NCI-H2107 (cell line): ENCODE data around the gene CCDC116.
"Not testable (repeated sequence)": the region's sequence is repeated elsewhere in the genome, so short reads cannot be mapped to it uniquely, and the experiment has no call there.

ENCODE experiments used
- DNase-seq: peaks from one replicate; lab custom pipeline; 2025; lab: John Stamatoyannopoulos, UW

CCDC116 gene

DNA sequence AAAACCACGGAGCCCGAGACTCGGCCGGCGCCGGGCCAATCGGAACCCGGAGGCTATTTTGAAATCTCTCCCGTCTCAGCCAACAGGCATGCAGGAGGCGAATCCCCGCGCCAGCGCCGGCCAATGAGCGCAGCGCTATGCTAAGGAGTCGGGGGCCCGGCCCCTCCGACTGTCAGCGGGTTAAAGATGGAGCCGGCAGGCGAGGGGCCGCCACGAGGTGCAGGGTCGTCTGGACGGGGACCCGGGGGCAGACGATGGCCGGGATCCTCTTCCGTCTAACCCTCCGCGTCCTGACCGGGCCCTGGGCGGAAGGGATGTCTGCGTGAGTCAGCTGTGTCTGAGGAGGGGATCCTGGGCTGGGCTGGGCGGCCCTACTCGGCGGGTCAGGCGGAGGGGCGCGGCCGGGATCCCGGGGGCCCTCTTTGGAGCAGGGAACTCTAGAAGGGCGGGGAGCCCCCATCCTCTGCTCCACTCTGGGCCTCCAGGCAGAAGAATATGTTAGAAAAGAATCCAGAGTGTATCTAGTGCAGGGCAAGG is 19.5 kb downstream of the CCDC116 start:
- DNase-seq, result peak; percentile 74

DNA sequence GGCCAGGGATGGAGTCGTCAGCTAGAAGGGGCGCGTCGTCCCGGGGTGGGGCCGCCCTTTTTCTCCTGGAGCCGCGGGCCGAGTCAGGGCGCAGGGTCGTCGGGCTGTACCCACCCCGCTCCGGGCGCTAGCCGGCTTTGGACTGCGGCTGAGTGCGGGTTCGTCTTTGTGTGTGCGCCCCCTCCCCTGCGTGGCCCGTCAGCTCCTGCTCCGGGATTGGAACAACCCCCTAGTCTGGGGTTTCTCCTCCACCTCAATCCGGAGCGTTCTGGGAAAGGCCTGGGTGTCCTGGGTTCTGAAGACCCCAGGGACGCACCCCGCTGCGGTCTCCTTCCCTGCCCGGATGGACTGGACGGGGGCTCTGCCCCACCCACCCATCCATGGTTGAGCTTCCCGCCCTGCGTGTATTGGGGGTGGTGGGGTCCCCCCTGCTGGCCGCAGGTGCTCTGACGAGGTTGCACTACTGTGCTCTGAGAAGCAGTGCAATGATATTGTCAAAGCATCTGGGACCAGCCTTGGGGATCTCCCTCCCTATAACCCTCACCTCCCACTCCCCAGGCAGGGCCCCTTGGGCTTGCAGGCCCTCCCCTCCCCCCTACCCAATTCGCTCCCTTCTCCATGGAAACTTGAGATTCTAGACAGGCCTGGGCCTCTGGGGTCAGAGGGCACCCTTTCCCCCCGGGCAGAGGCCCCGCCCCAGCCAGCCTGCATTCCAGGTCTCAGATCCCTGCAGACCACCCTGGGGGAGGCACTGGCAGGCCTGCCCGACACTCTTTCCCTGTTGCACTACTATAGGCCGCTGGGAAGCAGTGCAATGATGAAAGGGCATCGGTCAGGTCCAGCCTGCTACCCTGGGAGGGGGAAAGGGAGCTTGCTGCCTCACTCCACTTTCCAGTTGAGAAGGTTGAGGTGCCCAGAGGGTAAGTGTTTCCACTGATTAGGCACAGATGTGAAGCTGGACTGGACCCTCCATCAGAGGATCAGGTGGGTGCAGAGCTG is 20.3 kb downstream of the CCDC116 start:
- no peak for DNase-seq

DNA sequence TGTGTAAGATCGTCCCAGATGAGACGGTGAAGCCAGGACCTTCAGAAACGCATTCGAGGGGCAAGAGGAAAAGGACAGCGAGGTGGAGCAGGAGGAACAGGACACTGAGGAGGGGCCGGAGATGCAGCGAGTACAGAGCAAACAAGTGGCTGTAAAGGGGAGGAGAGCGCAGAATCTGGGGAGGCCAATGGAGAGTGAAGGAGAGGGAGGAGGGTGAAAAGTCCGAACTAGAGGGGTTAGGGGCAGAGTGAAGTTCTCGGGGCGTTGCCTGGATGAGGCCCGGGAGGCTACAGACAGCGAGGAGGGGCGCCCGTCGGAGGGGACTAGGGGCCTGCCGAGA is 24.4 kb downstream of the CCDC116 start:
- no peak for DNase-seq

DNA sequence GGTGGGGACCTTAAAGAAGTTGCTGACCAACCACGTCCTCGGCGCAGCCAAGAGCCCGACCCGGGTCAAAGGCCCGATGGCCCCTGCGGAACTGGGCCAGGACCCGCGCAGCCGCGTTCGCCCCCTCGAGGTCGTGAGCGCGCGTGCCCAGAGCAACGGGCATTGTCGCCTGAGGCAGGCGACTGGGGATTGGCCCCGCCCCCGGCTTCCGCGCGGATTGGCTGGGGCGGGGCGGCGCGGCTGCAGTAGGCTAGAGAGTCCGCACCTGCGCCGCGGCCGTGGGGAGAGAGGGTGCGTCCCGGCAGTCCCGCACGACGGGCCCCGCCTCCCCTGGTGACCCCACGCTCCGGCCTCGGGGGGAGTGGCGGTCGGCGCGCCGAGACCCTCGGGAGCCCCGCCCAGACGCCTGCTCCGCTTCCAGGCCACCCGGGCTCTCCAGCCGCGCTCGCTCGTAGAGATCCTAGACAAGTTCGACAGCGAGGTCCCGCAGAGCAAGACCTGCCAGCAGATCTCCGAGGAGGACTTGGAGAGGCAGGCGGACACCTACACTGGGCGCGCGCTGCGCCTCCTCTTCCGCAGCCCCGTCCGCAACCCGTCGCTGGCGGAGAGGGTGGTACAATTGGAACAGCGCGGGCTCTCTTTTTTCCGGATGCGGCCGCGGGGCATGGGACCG is 24.9 kb downstream of the CCDC116 start:
- peak; percentile 62 for DNase-seq

DNA sequence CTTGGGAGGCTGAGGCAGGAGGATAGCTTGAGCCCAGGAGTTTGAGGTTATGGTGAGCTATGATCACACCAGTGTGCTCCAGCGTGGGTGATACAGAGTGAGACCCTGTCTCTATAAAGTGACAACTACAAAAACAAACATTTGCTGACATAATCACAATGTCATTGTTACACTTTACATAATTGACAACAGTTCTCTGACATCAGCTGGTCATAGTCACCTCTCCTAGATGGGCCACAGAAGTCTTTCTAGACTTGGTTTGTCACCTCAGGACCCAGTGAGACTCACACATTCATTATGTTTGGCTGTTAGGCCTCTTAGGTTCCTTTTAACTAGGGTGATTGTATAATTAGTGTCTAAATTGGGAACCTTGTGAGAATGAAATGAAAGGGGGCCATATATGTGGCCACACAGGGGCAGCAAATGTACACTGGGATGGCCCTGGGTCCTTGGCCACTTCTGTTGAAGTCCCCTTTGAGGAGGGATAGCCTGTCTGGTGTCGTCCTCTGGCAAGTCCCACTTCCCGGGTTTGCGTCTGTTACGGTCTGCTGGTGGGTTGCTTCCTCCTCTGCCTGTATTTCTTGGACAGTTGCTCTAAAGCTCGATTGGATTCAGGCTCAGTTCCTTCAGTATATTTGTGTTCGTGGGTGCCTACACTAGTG is 27.4 kb downstream of the CCDC116 start:
- no peak for DNase-seq

DNA sequence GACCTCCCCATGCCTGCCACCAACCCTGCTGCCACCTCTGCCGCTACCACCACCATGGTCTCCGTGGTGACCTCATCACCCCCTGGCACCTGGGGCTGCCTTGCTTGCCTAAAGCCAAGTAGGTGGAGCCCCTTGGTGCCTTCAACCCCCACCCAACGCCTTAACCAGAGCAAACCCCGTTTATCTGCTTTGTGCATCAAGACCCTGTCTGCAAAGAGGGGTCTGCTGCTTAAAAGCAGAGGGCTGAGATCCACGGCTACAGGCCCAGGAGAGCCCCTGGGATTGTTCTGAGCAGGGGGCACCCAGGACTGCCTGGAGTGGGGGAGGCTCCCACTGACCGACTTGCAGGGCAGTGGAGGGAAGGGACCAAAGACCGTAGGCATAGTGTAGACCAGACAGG is 28.3 kb downstream of the CCDC116 start:
- DNase-seq, result no peak

DNA sequence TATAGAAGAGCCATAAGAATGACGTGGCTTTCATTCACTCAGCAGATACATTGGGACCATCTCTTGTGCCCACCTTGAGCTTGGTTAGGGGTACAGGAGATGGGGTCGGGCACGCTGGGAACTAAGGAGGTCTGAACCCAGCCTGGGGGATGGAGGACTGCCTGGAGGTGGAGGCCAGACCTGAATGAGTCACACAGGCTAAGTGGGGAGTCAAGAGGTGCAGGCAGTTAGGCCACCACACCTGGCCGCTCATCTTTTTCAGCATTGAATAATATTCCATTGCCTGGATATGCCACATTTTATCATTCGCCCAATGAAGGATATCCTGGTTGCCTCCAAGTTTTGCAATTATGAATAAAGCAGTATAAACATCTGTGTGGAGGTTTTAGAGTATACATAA is 29.4 kb downstream of the CCDC116 start:
- no peak for DNase-seq

DNA sequence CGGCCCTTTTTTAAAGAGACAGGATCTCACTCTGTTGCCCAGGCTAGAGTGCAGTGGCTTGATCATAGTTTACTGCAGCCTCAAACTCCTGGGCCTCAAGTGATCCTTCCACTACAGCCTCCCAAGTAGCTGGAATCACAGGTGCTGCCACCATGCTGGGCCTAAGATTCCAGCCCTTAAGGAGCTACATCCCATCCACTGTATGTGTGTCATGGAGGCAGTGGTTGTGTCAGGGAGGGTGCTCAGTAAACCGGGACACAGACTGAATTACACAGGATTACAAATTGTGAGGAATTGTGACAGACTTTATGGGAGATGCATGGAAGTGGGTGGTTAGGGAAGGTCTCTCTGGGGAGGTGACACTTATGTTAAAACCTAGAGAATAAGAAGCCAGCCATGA is 31.2 kb downstream of the CCDC116 start:
- no peak for DNase-seq

DNA sequence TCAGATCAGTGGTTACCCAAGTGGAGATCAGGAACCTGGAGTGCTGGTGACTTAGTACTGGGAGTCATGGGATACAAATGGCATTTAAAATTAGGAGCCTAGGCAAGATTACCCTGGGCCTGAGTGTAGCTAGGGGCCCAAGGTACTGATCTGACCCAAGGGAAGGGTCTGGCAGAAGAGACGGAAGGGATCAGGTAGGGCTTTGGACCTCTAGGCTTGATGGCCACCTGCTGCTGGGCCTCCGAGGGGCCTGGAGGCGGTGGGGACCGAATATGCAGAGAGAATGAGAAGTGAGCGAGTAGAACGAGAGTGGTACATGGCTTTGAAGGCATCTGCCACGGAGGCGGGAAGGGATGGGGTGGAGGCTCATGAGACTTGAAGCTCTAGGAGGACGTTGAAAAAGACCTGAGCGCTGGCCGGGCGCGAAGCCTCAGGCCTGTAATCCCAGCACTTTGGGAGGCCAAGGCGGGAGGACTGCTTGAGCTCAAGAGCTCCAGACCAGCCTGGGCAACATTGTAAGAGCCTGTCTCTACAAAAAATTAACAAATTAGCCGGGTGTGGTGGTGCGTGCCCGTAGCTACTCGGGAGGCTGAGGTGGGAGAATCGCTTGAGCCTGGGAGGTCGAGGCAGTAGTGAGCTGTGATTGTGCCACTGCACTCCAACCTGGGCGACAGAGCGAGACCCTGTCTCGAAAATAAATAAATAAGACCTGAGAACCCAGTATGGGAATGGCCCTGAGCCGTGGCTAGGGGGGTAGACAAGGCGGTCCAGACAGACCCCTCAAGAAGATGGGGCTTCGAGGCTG is 32.7 kb downstream of the CCDC116 start:
- no peak for DNase-seq

DNA sequence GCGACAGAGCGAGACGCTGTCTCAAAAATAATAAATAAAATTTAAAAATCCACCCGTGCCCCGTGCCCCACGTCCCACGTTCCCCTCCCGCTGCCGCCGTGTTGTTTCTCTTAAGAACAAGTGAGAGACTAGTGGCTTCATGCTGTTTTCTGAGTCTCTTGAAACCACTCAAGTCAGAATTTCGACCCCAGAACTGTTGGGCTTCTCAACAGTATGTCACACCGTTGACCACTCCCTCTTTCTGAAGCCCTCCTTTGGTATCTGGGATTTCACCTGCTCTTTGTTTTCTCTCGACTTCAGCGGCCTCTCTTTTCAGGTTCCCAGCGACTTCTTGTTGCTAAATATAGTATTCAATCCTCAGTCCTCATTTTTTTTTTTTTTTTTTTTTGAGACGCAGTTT is 34.2 kb downstream of the CCDC116 start:
- no peak for DNase-seq

DNA sequence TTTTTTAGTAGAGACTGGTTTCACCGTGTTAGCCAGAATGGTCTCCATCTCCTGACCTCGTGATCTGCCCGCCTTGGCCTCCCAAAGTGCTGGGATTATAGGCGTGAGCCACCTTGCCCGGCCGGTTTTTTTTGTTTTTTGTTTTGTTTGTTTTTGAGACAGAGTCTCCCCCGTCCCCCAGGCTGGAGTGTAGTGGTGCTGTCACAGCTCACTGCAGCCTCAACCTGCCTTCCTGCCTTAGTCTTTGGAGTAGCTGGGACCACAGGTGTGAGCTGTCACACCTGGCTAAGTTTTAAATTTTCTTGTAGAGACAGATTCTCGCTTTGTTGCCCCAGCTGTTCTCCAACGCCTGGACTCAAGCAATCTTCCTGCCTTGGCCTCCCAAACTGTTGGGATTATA is 36.5 kb downstream of the CCDC116 start:
- DNase-seq, result no peak

DNA sequence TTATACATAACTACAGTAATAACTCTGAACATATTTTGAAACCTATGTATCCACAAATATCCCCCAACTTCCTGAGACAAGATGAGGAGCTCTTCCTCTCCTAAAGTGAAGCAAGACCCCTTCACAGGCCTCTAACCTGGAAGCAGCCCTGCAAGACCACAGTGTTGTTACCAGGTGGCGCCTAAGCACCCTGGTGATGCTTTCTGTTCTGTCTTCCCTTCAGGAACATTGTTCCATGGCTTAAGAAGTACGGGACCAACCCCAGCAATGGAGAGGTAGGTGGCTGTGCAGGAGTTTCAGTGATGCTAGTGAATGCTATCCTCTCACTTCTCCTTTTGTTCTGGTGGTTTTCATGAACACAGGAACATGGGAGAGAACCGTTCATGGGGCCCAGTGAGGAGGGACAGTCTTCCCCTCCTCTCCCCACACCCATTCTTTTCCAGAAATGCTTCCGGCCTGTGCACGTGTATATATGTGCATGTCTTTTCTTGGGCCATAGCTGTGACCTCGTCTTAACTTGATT is 39.6 kb downstream of the CCDC116 start:
- DNase-seq, result no peak

DNA sequence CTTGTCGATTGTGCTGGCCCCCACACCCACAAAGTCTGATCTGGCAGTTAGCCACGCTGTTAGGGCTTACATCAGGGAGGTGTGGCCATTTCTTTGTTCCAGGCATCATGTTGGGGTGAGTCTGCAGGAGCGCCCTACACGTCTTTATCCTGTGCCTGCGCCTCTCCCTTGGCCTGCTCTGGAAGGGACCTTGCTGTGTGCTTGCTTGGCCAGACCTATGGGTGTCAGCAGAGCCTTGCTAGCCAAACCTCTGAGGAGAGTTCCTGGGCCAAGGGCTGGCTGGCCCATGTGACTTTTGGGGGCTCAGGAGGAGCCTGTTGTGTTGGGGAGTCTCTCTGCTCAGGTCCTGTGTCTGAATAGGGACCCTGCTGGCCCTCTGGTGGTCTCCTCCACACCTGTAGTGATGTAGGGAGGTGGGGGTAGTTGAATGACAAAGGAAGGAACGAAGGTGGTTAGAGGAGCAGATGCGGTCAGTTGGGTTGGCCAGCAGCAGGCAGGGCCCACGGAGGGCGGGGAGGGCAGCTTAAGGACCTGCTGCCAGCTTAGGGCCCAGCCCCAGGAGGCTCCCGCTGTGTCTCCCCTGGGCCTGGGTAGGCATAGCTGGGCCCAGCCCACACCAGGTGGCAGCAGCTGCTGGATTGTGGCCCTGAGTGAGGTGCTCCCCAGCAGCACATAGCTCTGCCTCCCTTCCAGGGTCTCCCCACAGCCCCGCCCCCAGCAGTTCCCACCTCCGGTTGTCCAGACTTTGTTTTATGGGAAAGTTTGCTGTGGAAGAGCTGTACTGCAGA is 41.2 kb downstream of the CCDC116 start:
- no peak for DNase-seq

DNA sequence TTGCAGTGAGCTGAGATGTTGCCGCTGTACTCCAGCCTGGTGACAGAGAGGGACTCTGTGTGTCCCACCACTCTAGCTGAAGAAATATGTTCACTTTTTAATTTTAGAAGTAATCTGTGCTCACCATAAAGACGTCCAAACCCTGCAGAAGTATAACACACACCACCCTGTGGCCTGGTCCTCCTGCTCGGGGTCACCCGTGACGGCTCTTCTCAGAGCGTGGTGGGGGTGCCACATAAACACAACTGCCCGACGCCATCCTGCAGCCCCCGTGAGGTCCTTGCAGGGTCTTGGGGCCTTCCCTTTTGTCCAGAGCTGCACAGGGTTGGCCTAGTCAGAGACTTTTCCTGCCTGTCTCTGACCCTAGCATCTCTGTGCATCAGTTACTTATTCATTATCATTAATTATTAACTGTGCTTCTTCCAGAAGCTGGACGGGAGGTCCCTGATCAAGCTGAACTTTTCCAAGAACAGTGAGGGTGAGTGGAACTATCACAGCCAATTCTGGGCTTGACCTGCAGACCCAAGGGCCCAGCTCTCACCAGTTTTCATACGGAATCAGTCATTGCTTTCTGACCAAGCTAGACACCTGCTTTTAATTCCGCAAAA is 42.2 kb downstream of the CCDC116 start:
- DNase-seq, result no peak

DNA sequence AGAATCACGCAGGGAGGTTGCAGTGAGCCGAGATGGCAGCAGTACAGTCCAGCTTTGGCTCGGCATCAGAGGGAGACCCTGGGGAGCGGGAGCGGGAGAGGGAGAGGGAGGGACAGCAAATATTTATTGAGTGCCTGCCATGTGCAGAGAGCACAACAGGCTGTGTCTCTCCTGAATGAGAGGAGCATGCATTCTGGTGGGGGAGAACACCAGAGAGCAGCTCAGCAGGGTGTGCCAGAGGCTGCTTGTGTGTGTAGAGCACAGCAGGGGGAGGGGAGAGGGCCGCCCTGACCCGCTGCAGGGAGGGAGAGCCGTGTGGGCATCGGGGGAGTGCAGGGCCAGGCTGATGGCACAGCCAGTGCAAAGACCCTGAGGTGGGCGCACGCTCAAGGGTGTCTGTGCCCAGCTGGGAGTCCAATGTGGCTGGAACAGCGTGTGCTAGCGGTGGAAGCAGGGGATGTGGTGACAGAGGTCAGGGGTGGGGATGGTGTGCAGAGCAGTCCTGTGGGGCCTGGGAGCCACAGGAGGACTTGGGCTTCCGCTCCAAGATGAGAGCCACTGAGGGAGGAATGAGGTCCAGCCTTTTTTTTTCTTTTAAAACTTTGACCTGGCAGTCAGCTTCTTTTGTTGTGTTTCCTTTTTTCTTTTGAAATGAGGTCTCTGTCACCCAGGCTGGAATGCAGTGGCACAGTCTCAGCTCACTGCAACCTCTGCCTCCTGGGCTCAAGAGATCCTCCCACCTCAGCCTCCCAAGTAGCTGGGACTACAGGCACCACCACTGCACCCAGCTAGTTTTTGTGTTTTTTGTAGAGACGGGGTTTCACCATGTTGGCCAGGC is 45.3 kb downstream of the CCDC116 start:
- no peak for DNase-seq

DNA sequence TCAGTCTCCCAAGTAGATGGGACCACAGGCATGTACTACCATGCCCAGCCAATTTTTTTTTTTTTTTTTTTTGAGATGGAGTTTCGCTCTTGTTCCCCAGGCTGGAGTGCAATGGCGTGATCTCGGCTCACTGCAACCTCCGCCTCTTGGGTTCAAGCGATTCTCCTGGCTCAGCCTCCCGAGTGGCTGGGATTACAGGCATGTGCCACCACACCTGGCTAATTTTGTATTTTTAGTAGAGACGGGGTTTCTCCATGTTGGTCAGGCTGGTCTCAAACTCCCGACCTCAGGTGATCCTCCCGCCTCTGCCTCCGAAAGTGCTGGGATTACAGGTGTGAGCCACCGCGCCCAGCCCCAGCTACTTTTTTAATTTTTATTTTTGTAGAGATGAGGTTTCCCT is 46.3 kb downstream of the CCDC116 start:
- not testable (repeated sequence) for DNase-seq

DNA sequence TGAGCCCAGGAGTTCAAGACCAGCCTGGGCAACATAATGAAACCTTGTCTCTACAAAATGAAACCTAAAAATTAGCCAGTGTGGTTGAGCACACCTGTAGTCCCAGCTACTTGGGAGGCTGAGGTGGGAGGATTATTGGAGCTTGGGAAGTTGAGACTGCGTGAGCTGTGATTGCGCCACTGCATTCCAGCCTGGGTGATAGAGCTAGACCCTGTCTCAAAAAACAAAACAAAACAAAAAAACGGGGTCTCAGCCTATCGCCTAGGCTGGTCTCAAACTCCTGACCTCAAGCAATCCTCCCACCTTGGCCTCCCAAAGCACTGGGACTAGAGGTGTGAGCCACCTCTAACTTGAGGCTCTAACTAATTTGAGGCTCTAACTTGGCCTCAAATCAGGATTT is 46.8 kb downstream of the CCDC116 start:
- DNase-seq, result no peak

DNA sequence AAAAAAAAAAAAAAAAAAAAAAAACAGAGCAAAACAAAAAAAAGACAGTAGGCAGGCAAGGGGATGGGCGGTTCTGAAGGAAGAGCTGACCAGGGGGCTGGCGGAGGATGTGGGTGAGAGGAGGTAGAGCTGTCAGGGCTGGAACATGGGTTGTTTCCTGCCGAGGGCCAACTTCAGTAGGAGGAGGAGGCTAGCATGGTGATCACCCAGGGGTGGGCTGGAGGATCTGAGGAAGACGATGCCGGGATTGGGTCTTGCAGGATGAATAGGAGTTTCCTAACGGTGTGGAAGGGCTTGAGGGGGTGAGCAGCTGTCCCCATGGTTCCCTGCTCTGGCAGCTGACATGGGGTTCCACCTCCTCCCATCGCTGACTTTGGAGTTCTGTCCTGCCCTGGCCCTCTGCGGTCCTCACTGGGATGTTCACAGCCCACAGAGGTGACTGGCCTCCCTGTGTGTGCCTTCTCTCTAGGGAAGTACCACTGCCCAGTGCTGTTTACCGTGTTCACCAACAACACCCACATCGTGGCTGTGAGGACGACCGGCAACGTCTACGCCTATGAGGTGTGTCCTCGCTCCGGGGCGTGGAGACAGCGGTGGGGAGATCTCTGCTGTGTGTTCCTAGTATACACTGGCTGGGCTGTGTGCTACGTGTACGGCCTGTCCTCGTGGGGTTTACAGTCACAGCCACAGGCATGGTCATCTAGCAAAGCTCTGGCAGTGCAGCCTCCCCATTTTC is 48.4 kb downstream of the CCDC116 start:
- no peak for DNase-seq
